OCI-LY3 (cell line): ENCODE measurements around the gene FBN3.

ENCODE experiments used
- CTCF ChIP-seq: fragments of 200-600, 300-600 bp; sonication (generic); IDR thresholded peaks from 2 replicates; pipeline ENCODE4 v1.5.1; 2014; ENCODE audit warnings: antibody characterized with exemption, low read length, low read depth
- EZH2phosphoT487 ChIP-seq: fragments of 200-600 bp; shearing (Covaris generic); IDR thresholded peaks from 2 replicates; pipeline ENCODE4 v1.6.1; 2018; ENCODE audit warnings: antibody characterized with exemption, mixed run types, low read depth

- TF ChIP-seq CTCF (no peak), EZH2phosphoT487 (no peak)
These were observed 7.5 kb downstream of the FBN3 start for GRCh38 chr19:8141726-8142512.
